Measurements from ENCODE around the gene FRMD7.

Gene FRMD7

GRCh38 chrX:132044953-132045352, 82.9 kb downstream of the FRMD7 start:
- Histone ChIP-seq H3K9ac (ENCODE audit: low read length) (no peak overlapping the region), H3K9me2 (replicated peaks; ENCODE audit: insufficient read depth, low read length) (no peaks in the 10 kb centered on the region), H3K36me3 (ENCODE audit: low read length) (no peaks in the 10 kb centered on the region), H2AFZ (ENCODE audit: low read depth, low read length, severe bottlenecking) (no peak overlapping the region), H3K27ac (ENCODE audit: low read depth, low read length) (no peak overlapping the region), H3K4me3 (ENCODE audit: insufficient read depth, low read length, poor library complexity, severe bottlenecking) (no peak overlapping the region), H3F3A (ENCODE audit: insufficient read depth) (no peaks in the 10 kb centered on the region), H3K4me2 (ENCODE audit: low read depth, low read length, poor library complexity, severe bottlenecking) (no peak overlapping the region), H3K79me2 (ENCODE audit: insufficient read depth, low read length) (peaks cover 56% of the 10 kb centered on the region), H3K27me3 (ENCODE audit: low read length) (no peaks in the 10 kb centered on the region), H4K20me1 (ENCODE audit: low read depth, low read length) (no peaks in the 10 kb centered on the region), H3K9me3 (ENCODE audit: insufficient read depth, low read length) (no peaks in the 10 kb centered on the region)
- no peak for TF ChIP-seq EZH2phosphoT487 (conservative IDR thresholded peaks at IDR 0.05; ENCODE audit: low read length)
- TF ChIP-seq CTCF (IDR thresholded peaks at IDR 0.05; ENCODE audit: insufficient read depth, low read length, poor library complexity, severe bottlenecking), result no peak

DNA sequence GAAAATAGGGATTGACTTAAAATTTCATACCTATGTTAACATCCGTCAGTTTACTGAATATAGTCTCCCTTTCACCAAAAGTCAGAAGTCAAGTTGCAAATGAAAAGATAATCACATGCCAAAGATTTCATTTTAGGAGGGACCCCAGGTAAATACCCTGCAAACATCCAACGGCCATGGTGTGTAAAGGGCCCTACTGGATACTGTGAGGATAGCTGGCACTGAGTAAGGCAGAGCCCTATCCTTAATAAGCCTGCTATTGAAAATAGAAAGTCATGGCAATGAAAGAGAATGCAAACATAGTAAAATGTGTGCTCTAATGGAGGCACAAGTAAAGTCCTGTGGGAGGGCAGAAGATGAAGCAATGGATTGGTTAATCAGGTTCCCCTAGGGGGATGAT, 83.8 kb downstream of the FRMD7 start:
- Histone ChIP-seq H3K4me2 (ENCODE audit: low read depth, low read length, poor library complexity, severe bottlenecking) (no peak overlapping the region), H3F3A (ENCODE audit: insufficient read depth) (no peaks in the 10 kb centered on the region), H3K4me3 (ENCODE audit: insufficient read depth, low read length, poor library complexity, severe bottlenecking) (no peak overlapping the region), H3K9me3 (ENCODE audit: insufficient read depth, low read length) (no peaks in the 10 kb centered on the region), H3K9ac (ENCODE audit: low read length) (no peak overlapping the region), H3K36me3 (ENCODE audit: low read length) (no peaks in the 10 kb centered on the region), H2AFZ (ENCODE audit: low read depth, low read length, severe bottlenecking) (no peak overlapping the region), H3K9me2 (replicated peaks; ENCODE audit: insufficient read depth, low read length) (no peaks in the 10 kb centered on the region), H3K27ac (ENCODE audit: low read depth, low read length) (no peak overlapping the region), H3K79me2 (ENCODE audit: insufficient read depth, low read length) (peaks cover 65% of the 10 kb centered on the region), H4K20me1 (ENCODE audit: low read depth, low read length) (no peaks in the 10 kb centered on the region), H3K27me3 (ENCODE audit: low read length) (no peaks in the 10 kb centered on the region)
- TF ChIP-seq CTCF (IDR thresholded peaks at IDR 0.05; ENCODE audit: insufficient read depth, low read length, poor library complexity, severe bottlenecking) (no peak), EZH2phosphoT487 (conservative IDR thresholded peaks at IDR 0.05; ENCODE audit: low read length) (no peak)

GRCh38 chrX:132041015-132041414, 86.8 kb downstream of the FRMD7 start:
- no peaks in the 10 kb centered on the region for H3K9me2 ChIP-seq (replicated peaks; ENCODE audit: insufficient read depth, low read length)
- no peak overlapping the region for H3K27ac ChIP-seq (ENCODE audit: low read depth, low read length)
- no peaks in the 10 kb centered on the region for H4K20me1 ChIP-seq (ENCODE audit: low read depth, low read length)
- no peak overlapping the region for H3K4me2 ChIP-seq (ENCODE audit: low read depth, low read length, poor library complexity, severe bottlenecking)
- peaks cover 79% of the 10 kb centered on the region for H3K79me2 ChIP-seq (ENCODE audit: insufficient read depth, low read length)
- H3K9ac ChIP-seq (ENCODE audit: low read length), result no peak overlapping the region
- no peak for TF ChIP-seq CTCF (IDR thresholded peaks at IDR 0.05; ENCODE audit: insufficient read depth, low read length, poor library complexity, severe bottlenecking)
- TF ChIP-seq EZH2phosphoT487 (conservative IDR thresholded peaks at IDR 0.05; ENCODE audit: low read length), result no peak
- no peaks in the 10 kb centered on the region for H3K36me3 ChIP-seq (ENCODE audit: low read length)
- no peak overlapping the region for H3K4me3 ChIP-seq (ENCODE audit: insufficient read depth, low read length, poor library complexity, severe bottlenecking)
- no peaks in the 10 kb centered on the region for H3K27me3 ChIP-seq (ENCODE audit: low read length)
- H3K9me3 ChIP-seq (ENCODE audit: insufficient read depth, low read length), result no peaks in the 10 kb centered on the region
- H2AFZ ChIP-seq (ENCODE audit: low read depth, low read length, severe bottlenecking), result no peak overlapping the region
- H3F3A ChIP-seq (ENCODE audit: insufficient read depth), result no peaks in the 10 kb centered on the region
